Loucy (cell line): ENCODE measurements around the gene PTPN2.

Experiments
- H2AFZ ChIP-seq: fragments of 200-600 bp; sonication (generic); 2 replicates; pipeline ENCODE4 v1.6.0; 2016; ENCODE audit warnings: antibody characterized with exemption, mild to moderate bottlenecking, low read length, moderate library complexity
- H3F3A ChIP-seq: fragments of 200-600 bp; 2 replicates; pipeline ENCODE4 v1.6.0; 2016; ENCODE audit warnings: antibody characterized with exemption, low read depth, mild to moderate bottlenecking
- H3K27me3 ChIP-seq: fragments of 200-600 bp; sonication (generic); 2 replicates; pipeline ENCODE4 v1.6.1; 2014; ENCODE audit warnings: low read length, mild to moderate bottlenecking; ENCODE audit not compliant: insufficient read depth, poor library complexity, severe bottlenecking
- H3K36me3 ChIP-seq: fragments of 200-600 bp; sonication (generic); 2 replicates; pipeline ENCODE4 v1.6.1; 2016; ENCODE audit warnings: low read length; ENCODE audit not compliant: insufficient read depth
- H3K4me1 ChIP-seq: fragments of 200-600 bp; sonication (generic); 2 replicates; pipeline ENCODE4 v1.5.1; 2014; ENCODE audit warnings: low read length, mild to moderate bottlenecking; ENCODE audit not compliant: insufficient read depth, poor library complexity, severe bottlenecking
- H3K4me2 ChIP-seq: fragments of 200-600 bp; sonication (generic); 2 replicates; pipeline ENCODE4 v1.6.0; 2014; ENCODE audit warnings: antibody characterized with exemption, low read length, low read depth, mild to moderate bottlenecking; ENCODE audit not compliant: poor library complexity, severe bottlenecking
- H3K4me3 ChIP-seq: fragments of 200-600 bp; sonication (generic); 2 replicates; pipeline ENCODE4 v1.5.1; 2014; ENCODE audit warnings: low read length, mild to moderate bottlenecking, mixed read lengths; ENCODE audit not compliant: poor library complexity, severe bottlenecking
- H3K79me2 ChIP-seq: fragments of 200-600 bp; sonication (generic); 2 replicates; pipeline ENCODE4 v1.6.1; 2014; ENCODE audit warnings: low read length; ENCODE audit not compliant: insufficient read depth
- H3K9ac ChIP-seq: fragments of 200-600 bp; sonication (generic); 2 replicates; pipeline ENCODE4 v1.6.0; 2014; ENCODE audit warnings: mild to moderate bottlenecking, low read depth, low read length, moderate library complexity; ENCODE audit not compliant: poor library complexity, severe bottlenecking
- H3K9me2 ChIP-seq: fragments of 200-600 bp; sonication (generic); replicated peaks from 2 replicates; pipeline ENCODE4 v1.6.1; 2016; ENCODE audit warnings: low read depth, low read length, mixed read lengths
- H3K9me3 ChIP-seq: fragments of 200-600 bp; sonication (generic); 2 replicates; pipeline ENCODE4 v1.6.1; 2014; ENCODE audit warnings: mild to moderate bottlenecking, antibody characterized with exemption, low read length, low read depth; ENCODE audit not compliant: insufficient read depth
- H4K20me1 ChIP-seq: fragments of 200-600 bp; sonication (generic); 2 replicates; pipeline ENCODE4 v1.6.0; 2014; ENCODE audit warnings: antibody characterized with exemption, low read length, mild to moderate bottlenecking; ENCODE audit not compliant: insufficient read depth, poor library complexity, severe bottlenecking
- EZH2phosphoT487 ChIP-seq: fragments of 200-600 bp; IDR thresholded peaks from 2 replicates; pipeline ENCODE4 v1.6.1; 2018; ENCODE audit warnings: antibody characterized with exemption, mild to moderate bottlenecking, moderate library complexity, borderline replicate concordance
- TF ChIP-seq, protein P1 (sequence below): fragments of 200-600 bp; sonication (generic); conservative IDR thresholded peaks from 2 replicates; pipeline ENCODE4 v1.5.1; 2014; ENCODE audit warnings: mild to moderate bottlenecking, antibody characterized with exemption, low read length

Gene PTPN2

DNA sequence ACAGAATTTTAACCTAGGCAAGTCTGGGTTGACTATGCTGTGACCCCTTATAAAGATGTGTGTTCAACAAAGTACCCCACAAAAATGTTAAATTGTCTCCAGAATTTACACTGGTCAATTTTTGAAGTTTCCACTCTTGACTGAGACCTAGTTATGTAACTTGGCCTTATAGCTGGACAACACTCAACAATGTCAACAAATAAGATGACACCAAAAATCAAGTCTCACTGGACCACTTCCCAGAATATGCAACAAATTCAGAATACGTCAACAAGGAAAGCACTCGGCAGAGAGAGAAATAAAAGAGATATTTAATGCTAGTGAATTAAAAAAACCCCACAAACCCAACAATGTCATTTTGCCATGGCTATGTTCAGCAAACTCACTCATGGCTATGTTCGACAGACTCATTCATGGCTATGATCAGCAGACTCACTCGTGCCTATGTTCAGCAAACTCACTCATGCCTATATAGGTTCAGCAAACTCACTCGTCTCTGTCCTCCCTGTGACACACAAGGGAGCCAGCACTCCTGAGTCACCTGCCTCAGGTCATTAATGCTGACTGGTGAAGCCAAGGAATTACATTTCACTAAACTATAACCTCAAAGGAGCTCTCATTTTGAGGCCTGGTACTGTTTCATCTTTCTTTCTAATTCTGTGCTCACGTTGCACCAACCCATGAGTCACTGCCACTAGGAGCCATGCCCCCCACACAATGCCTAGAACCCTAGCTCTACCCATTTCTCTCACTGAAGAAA lies 72.7 kb downstream of the PTPN2 start:
- no peaks in the 10 kb centered on the region for H3K27me3 ChIP-seq
- H3K9me2 ChIP-seq, result no peaks in the 10 kb centered on the region
- H3K4me3 ChIP-seq, result no peak overlapping the region
- no peaks in the 10 kb centered on the region for H3F3A ChIP-seq
- 0 out of 2 replicates have a peak, but pooled peaks cover 3% of the 10 kb centered on the region for H3K9me3 ChIP-seq
- H3K36me3 ChIP-seq, result peaks cover 36% of the 10 kb centered on the region; the same call in 1 of the 2 replicates
- TF ChIP-seq, protein P1, sequence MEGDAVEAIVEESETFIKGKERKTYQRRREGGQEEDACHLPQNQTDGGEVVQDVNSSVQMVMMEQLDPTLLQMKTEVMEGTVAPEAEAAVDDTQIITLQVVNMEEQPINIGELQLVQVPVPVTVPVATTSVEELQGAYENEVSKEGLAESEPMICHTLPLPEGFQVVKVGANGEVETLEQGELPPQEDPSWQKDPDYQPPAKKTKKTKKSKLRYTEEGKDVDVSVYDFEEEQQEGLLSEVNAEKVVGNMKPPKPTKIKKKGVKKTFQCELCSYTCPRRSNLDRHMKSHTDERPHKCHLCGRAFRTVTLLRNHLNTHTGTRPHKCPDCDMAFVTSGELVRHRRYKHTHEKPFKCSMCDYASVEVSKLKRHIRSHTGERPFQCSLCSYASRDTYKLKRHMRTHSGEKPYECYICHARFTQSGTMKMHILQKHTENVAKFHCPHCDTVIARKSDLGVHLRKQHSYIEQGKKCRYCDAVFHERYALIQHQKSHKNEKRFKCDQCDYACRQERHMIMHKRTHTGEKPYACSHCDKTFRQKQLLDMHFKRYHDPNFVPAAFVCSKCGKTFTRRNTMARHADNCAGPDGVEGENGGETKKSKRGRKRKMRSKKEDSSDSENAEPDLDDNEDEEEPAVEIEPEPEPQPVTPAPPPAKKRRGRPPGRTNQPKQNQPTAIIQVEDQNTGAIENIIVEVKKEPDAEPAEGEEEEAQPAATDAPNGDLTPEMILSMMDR, result no peak
- no peak for TF ChIP-seq EZH2phosphoT487
- no peak overlapping the region for H2AFZ ChIP-seq
- no peak overlapping the region for H3K4me2 ChIP-seq
- no peaks in the 10 kb centered on the region for H4K20me1 ChIP-seq
- H3K79me2 ChIP-seq, result no peaks in the 10 kb centered on the region
- H3K9ac ChIP-seq, result no peak overlapping the region
- no peaks in the 10 kb centered on the region for H3K4me1 ChIP-seq

DNA sequence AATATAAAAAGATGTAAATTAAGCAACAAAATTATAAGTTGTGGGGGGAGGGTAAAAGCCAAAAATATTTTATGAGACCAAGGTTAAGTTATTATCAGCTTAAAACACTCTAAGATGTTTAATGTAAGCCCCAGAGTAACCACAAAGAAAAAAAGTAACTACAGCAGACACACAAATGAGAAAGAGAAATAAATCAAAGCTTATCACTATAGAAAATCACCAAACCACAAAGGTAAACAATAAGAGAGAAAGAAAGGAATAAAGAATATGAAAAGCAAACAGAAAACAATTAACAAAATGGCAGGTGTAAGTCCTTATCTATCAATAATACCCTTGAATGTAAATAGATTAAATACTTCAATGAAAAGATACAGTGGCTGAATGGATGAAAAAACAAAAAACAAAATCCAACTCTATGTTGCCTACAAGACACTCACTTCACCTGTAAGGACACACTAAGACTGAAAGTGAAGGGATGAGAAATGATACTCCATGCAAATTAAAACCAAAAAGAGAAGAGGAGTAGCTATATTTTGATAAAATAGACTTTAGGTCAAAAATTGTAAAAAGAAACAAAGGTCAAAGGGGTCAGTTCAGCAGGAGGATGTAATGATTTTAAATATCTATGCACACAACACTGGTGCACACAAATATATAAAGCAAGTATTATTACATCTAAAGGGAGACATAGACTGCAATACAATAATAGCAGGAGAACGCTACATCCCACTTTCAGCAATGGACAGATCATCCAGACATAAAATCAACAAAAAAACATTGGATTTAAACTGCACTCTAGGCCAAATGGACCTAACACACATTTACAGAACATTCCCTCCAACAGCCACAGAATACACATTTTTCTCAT lies 80.7 kb downstream of the PTPN2 start:
- H3K4me2 ChIP-seq, result no peak overlapping the region

DNA sequence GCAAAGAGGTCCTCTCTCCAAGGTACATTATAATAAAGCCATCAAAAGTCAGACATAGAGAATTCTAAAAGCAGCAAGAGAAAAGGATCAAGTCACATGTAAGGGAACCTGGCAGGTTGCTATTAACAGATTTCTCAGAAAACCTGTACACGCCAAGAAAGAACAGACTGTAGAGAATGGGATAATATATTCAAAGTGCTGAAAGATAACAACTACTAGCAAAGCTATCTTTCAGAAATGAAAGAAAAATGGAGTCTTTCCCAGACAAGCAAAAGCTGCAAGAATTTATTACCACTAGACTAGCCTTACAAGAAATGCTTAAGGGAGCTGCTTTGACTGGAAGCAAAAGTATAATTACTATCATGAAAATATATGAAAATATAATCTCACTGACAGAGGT lies 81.5 kb downstream of the PTPN2 start:
- H3K4me3 ChIP-seq, result no peak overlapping the region
- H3F3A ChIP-seq, result no peaks in the 10 kb centered on the region
- no peak overlapping the region for H3K9ac ChIP-seq
- TF ChIP-seq, protein P1, result no peak
- TF ChIP-seq EZH2phosphoT487, result no peak
- H3K9me3 ChIP-seq, result 0 out of 2 replicates have a peak, but pooled peaks cover 3% of the 10 kb centered on the region
- H4K20me1 ChIP-seq, result no peaks in the 10 kb centered on the region
- H2AFZ ChIP-seq, result no peak overlapping the region
- H3K36me3 ChIP-seq, result peaks cover 34% of the 10 kb centered on the region; the same call in 1 of the 2 replicates
- no peak overlapping the region for H3K4me2 ChIP-seq
- no peaks in the 10 kb centered on the region for H3K9me2 ChIP-seq
- no peaks in the 10 kb centered on the region for H3K4me1 ChIP-seq
- no peaks in the 10 kb centered on the region for H3K27me3 ChIP-seq
- no peaks in the 10 kb centered on the region; the same call in 1 of the 2 replicates for H3K79me2 ChIP-seq

More for the DNA sequence above, 80.7 kb downstream of the PTPN2 start:
- Histone ChIP-seq H3K27me3 (no peaks in the 10 kb centered on the region), H3K4me3 (no peak overlapping the region), H3K4me1 (no peaks in the 10 kb centered on the region), H3K36me3 (peaks cover 28% of the 10 kb centered on the region; the same call in 1 of the 2 replicates), H3K79me2 (no peaks in the 10 kb centered on the region; the same call in 1 of the 2 replicates), H3K9me3 (0 out of 2 replicates have a peak, but pooled peaks cover 3% of the 10 kb centered on the region), H4K20me1 (no peaks in the 10 kb centered on the region), H3F3A (no peaks in the 10 kb centered on the region), H3K9me2 (no peaks in the 10 kb centered on the region), H2AFZ (no peak overlapping the region), H3K9ac (no peak overlapping the region)
- TF ChIP-seq EZH2phosphoT487, result no peak
- TF ChIP-seq, protein P1, result no peak
